Stimulated activated CD8-positive, alpha-beta memory T cell treated with anti-CD3 and anti-CD28 coated beads, Interleukin-7, amount 100 ng/mL, for 24 hours (primary cell): ENCODE data around the gene NPPA.
A peak's percentile ranks its signal among the peaks of the same experiment; 100 is the strongest.

Experiments used
- DNase-seq: peaks from one replicate; pipeline ENCODE4 v3.0.0-alpha.2; 2020; ENCODE audit warnings: low read depth

Gene NPPA

DNA sequence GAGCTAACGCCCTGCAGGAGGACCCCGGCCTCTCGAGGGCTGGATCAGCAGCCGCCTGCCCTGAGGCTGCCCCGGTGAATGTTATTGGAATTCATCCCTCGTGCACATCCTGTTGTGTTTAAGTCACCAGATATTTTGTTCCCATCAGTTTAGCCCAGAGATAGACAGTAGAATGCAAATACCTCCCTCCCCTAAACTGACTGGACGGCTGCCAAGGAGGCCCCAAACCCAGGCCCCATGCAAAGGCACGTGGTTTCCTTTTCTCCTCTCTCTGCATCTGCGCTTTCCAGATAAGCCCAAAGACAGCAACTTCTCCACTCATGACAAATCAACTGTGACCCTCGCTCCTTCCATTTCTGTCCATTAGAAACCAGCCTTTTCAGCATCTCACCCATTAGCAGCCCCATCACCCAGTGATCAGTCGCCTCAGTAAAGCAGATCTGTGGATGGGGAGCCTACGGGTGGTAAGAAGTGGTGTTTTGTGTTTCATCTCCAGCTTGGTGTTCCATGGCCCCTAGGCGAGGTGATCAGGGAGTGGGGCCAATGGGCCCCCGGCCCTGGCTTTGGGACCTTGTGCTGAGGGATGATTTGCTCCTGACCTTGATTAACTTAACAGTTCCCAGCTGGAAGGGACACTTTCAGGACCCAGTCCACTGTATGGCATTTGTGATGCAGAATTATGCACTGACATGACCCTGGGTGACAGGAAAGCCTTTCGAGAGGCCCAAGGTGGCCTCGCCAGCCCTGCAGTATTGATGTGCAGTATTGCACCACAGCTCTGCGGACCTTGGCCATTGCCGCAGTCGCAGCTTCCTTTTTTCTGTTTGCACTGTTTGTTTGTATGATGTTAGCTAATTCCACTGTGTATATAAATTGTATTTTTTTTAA is 5.2 kb downstream of the NPPA start:
- DNase-seq: no peak

DNA sequence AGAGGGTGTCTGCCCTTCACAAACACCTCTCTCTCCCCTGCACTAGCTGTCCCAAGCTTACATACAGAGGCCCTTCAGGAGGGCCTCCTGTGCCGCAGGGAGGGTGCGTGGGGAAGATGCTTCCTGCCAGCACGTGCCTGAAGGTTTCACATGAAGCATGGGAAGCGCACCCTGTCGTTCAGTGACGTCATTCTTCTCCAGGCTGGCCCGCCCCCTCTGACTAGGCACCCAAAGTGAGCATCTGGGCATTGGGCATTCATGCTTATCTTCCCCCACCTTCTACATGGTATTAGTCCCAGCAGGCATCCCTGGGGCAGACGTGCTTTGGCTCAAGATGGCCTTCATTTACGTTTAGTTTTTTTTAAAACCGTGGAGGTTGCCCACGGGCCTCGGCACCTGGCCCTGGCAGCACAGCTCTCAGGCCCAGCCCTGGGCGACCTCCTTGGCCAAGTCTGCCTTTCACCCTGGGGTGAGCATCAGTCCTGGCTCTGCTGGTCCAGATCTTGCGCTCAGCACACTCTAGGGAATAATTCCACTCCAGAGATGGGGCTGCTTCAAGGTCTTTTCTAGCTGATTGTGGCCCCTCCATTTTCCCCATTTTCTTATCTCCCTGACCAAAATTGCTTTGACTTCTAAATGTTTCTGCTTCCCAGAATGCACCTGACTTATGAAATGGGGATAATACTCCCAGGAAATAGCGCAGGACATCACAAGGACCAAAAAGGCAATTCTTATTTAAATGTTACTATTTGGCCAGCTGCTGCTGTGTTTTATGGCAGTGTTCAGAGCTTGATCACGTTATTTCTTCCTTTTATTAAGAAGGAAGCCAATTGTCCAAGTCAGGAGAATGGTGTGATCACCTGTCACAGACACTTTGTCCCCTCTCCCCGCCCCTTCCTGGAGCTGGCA is 6.1 kb downstream of the NPPA start:
- DNase-seq: no peak

- no peak for DNase-seq
Observed at GRCh38 chr1:11839727-11840705, 7.6 kb downstream of the NPPA start.

DNA sequence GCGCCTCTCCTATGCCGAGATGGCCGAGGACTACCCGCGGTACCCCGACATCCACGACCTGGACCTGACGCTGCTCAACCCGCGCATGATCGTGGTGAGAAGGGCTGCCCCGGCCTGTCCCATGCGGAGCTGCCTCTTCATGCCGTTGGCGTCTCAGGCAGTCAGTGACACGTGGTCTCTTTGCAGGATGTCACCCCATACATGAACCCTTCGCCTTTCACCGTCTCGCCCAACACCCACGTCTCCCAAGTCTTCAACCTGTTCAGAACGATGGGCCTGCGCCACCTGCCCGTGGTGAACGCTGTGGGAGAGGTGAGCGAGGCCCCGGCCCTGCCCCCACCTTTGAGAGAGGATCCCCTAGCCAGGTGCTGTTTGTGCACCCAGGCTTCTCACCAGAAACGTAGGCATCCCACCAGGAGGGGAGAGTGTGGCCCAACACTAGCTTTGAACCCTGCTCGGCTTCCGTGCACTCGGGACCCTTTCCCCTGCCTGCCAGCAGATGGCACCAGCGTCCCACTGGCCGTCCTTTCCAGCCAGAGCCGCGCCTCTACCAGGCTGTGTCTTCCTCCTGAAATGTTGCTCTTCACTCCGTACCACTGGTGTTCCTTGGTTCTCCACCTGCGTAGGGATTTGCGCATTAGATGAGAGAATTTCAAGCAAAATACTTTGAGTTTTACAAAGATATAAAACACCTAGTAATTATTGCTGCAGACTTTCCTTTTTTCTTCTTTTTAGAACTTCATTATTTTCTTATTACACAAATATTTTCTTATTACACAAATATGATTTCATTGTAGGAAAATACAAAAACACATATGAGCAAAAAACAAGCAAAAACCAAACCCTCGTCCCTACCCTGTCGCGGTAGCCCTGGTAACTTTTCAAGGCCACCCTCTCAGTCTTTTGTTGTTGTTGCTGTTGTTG is 9.0 kb downstream of the NPPA start:
- DNase-seq: peak; percentile 47

- no peak for DNase-seq
Observed at GRCh38 chr1:11837767-11838348, 9.7 kb downstream of the NPPA start.

GRCh38 chr1:11836955-11837766 is 10.4 kb downstream of the NPPA start:
- DNase-seq: no peak

- no peak for DNase-seq
Observed at GRCh38 chr1:11835441-11836225, 11.9 kb downstream of the NPPA start.

- DNase-seq: no peak
Observed at GRCh38 chr1:11833900-11834299, 13.7 kb downstream of the NPPA start.

DNA sequence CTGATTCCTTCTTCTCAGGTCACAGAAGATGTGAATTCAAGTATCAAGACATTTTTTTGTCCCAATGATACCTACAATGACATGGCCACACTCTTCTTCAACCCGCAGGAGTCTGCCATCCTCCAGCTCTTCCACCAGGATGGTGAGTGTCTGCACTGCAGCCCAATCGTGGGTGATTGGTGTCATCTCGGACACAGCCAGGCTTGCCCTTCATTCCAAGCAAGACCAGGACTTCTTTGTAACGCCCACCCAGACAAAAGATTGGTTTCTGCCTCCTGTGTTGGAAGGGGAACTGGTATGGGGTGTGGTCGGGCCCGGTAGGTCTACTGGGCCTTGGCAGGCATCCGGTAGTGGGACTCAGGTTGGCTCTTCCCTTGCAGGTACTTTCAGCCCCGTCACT is 14.1 kb downstream of the NPPA start:
- DNase-seq: no peak

DNA sequence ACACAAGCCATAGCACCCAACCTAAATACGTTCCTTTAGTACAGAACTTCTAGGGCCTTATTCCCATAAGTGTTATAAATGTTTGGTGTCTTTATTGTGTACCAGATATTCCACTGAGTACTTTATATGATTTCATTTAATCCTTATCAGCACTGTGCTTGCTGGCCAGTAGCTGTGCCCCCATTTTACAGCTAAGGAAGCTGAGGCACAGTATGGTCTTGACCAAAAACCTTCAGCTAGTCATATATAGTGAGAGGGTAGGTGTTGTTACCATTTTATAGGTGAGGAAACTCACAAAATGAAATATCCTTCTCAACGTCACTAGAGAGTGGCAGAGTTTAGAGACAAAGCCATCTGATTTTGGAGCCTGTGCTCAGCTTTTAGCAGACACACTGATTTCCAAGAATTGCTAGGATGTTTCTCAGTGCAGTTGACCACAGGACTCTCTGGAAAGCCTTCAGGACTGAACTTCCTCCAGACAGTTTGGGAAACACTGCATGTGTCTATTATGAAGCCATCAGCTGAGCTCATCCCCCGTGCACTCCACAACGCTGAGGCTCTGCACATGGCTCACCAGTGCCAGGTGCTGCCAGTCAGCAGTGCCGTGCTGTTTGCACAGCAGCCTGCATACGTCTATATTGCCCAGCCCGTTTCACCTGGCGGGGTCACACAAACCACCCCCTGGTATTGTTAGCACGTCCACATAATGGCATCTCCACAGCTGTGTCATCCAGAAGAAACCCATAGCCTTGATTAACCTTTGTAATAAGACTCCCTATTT is 15.4 kb downstream of the NPPA start:
- DNase-seq: no peak

DNA sequence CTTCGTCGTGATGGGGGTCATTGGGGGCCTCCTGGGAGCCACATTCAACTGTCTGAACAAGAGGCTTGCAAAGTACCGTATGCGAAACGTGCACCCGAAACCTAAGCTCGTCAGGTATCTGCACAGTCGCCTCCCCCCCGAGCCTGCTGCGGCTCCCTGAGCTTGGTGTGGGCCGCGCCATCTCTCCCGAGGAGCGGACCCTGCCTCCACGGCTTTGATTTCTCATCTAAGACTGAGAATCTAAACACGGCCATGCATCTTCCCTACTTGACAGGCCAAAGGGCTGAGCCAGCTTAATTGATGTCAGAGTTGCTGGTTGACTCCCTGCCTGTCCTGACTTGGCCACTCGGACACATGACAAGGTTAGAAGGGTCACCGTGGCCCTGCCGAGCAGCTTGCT is 19.1 kb downstream of the NPPA start:
- no peak for DNase-seq

- DNase-seq: no peak
Observed at GRCh38 chr1:11826946-11827345, 20.6 kb downstream of the NPPA start.

DNA sequence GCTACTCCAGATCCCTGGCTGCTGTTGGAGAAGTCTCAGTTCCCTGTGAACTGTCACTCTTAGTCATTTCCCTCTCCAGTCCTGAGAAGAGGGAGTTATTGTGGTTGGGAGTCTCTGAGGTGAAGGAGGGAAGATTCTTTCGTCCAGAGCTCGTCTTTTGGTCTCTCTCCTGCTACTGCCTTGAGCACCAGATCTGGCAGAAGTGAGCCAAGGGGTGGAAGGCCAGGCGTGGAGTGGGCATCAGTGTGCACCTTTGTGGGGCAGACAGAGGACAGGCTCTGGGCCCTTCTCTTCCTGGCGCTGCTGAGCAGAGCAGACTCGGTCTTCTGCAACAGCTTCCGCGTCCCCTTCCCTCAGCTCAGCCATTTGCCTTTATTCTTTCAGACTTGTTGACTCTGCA is 22.5 kb downstream of the NPPA start:
- no peak for DNase-seq

DNA sequence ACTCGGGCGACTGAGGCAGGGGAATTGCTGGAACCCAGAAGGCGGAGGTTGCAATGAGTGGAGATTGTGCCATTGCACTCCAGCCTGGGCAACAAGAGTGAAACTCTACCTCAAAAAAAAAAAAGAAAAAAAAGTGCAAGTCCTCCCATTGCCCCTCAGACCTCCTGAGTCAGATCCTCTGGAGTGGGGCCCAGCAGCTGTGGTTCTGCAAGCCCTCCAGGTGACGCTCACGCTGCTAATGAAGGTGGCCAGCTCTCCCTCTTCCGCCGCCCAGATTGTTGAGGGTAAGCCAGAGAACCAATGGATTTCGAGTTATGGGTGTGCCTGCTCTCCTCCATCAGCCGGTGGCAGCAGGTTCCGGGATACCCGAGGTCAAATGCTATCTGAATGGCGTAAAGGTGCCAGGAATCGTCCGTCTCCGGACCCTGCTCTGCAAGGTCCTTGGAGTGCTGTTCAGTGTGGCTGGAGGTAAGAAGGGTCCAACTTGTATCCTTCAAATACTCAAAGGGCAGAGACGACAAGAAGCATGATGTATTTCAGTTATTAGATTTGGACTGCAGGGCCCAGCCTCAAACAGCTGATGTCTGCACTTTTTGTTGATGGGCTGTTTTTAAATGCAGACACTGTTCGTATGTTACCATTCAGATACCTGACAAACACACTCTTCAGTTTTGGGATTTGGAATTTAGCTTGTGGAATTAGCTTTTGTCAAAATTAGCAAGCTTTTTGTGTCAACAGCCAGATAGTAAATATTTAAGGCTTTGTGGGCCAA is 24.0 kb downstream of the NPPA start:
- DNase-seq: no peak

DNA sequence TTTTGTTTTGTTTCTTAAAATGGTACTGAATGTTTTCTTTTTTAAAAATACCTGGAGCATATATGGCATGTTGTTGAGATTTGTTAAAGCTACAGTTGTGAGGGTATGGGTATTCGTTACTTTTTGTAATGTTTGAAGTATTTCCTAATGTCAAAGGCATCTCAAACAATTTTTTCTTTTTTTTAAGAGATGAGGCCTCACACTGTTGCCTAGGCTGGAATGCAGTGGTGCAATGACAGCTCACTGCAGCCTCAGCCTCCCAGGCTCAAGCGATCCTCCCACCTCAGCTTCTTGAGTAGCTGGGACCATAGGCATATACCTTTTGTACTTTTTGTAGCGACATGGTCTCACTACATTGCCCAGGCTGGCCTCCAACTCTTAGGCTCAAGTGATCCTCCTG is 25.5 kb downstream of the NPPA start:
- DNase-seq: no peak

- no peak for DNase-seq
Observed at GRCh38 chr1:11817192-11817591, 30.4 kb downstream of the NPPA start.

DNA sequence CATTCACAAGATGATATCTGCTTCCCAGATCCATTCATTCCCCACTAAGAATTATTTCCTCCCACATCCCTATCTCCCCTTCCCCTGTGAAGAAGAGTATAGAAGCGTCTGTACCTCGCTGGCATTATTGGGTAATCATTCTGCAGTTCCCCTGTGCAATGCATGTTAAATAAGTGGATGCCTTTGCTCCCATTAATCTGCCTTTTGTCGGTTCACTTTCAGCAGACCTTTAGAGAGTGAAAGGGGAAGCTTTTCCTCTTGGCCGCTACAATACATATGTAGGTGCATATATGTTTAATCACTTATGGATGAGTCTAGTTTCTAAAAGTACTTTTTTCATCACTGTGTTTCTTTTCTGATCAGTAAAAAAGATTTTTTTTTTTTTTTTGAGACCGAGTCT is 34.6 kb downstream of the NPPA start:
- DNase-seq: no peak
